Measurements from ENCODE around the gene AFAP1L2. TPM values are rescaled to one million over a fixed set of nuclear protein-coding genes. Genes with fewer than 3 reads are reported as not detected.

The AFAP1L2 gene
- total and polyA plus RNA-seq, 2 donors (not counting 1 experiment from before 2014, with no cell fraction given): 4.7 to 4.9 TPM

DNA sequence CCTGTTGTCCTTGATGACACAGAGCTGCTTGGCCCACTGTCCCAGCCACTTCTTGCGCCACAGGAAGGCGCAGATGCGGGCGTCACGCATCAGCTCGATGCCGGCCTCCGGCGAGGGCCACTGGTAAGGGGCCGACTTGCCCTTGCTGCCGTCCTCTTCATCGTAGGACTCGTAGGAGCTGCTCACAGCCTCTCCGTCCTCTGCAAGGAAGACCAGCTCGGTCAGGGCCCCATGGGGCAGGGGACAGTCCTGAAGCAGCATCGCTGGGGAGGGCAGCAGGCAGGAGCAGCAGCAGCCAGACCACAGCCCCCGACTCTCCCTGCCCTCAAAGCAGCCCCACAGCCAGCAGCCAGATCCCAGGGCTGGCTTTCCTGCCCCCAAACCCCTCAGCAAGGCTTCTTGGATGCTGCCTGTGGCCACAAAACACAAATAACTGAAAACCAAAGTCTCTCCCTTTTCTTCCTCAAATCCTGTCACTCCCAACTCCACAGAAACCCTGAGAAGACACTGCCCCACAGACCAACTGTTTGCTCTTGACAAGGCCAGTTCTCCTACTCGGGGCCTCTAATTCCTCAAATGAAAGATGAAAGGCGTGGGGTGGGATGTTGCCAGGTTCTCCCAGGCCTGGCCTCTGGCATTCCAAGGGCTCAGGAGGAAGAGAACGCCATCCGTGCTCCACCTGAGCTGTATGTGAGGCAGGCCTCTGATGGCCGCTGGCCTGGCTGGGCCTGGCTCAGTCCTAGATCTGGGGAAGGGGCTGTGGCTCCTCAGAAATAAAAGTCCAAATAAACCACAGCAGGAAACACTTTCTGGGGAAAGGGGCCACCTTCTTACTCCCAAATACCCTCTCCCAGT, 88.5 kb downstream of the AFAP1L2 start:
- Mint-ChIP-seq H3K27ac (no peak overlapping the region), H3K9me3 (ENCODE audit: insufficient read depth) (no peaks in the 10 kb centered on the region), H3K4me1 (no peaks in the 10 kb centered on the region), H3K27me3 (peaks cover 10% of the 10 kb centered on the region), H3K4me3 (no peak overlapping the region)
- POLR2A ChIA-PET: no interaction called here
- no peak overlapping the region for H3K27ac ChIP-seq (ENCODE audit: low read length in 2 of 2)
- H4K20me1 ChIP-seq (ENCODE audit: control insufficient read depth, insufficient read depth, low read length, poor library complexity, severe bottlenecking): no peaks in the 10 kb centered on the region
- CTCF ChIA-PET: interaction anchor here (0.9 to 1.0 kb wide), 2 partner anchors 12 kb away, joined by 3 to 4 read pairs; no protein-coding TSS in a partner anchor
- no peak for TF ChIP-seq EZH2 (IDR thresholded peaks at IDR 0.05; ENCODE audit: borderline replicate concordance, insufficient read depth, low read depth, low read length, poor library complexity, severe bottlenecking)
- TF ChIP-seq, protein P1, sequence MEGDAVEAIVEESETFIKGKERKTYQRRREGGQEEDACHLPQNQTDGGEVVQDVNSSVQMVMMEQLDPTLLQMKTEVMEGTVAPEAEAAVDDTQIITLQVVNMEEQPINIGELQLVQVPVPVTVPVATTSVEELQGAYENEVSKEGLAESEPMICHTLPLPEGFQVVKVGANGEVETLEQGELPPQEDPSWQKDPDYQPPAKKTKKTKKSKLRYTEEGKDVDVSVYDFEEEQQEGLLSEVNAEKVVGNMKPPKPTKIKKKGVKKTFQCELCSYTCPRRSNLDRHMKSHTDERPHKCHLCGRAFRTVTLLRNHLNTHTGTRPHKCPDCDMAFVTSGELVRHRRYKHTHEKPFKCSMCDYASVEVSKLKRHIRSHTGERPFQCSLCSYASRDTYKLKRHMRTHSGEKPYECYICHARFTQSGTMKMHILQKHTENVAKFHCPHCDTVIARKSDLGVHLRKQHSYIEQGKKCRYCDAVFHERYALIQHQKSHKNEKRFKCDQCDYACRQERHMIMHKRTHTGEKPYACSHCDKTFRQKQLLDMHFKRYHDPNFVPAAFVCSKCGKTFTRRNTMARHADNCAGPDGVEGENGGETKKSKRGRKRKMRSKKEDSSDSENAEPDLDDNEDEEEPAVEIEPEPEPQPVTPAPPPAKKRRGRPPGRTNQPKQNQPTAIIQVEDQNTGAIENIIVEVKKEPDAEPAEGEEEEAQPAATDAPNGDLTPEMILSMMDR (IDR thresholded peaks at IDR 0.05): no peak
- ATAC-seq (ENCODE audit: low read depth) (no peak), DNase-seq (no peak)
- H3K79me2 ChIP-seq (ENCODE audit: control insufficient read depth, insufficient read depth, low read length): no peaks in the 10 kb centered on the region
- H3K36me3 ChIP-seq (replicated peaks in 1 of 2; ENCODE audit: control extremely low read depth in 1 of 2, control insufficient read depth in 1 of 2, extremely low read depth in 1 of 2, insufficient read depth in 2 of 2, low read length in 1 of 2): no peaks in the 10 kb centered on the region
- H3K4me3 ChIP-seq (ENCODE audit: control extremely low read depth in 1 of 5, extremely low read depth in 1 of 5, insufficient read depth in 1 of 5, low read depth in 2 of 5, low read length in 4 of 5): no peak overlapping the region
- H2AFZ ChIP-seq (ENCODE audit: insufficient read depth, low read depth, low read length, poor library complexity, severe bottlenecking): no peak overlapping the region
- intact Hi-C loops (cut with micrococcal nuclease): no loop called here
- H3K4me2 ChIP-seq (replicated peaks; ENCODE audit: low read depth, low read length, poor library complexity, severe bottlenecking): no peak overlapping the region
- H3K9me3 ChIP-seq (ENCODE audit: control extremely low read depth in 1 of 3, control insufficient read depth in 2 of 3, insufficient read depth in 1 of 3, low read length in 2 of 3): no peaks in the 10 kb centered on the region
- WGBS (ENCODE audit: insufficient coverage): 91% methylated on average over 21 of the region's 22 CpGs
- H3K4me1 ChIP-seq (ENCODE audit: control insufficient read depth in 2 of 2, insufficient read depth in 2 of 2, low read length in 2 of 2): no peaks in the 10 kb centered on the region
- H3K9ac ChIP-seq (ENCODE audit: low read length): no peak overlapping the region
- H3K27me3 ChIP-seq (replicated peaks in 1 of 4; ENCODE audit: control extremely low read depth in 1 of 4, control insufficient read depth in 3 of 4, insufficient read depth in 4 of 4, low read length in 3 of 4): no peaks in the 10 kb centered on the region

DNA sequence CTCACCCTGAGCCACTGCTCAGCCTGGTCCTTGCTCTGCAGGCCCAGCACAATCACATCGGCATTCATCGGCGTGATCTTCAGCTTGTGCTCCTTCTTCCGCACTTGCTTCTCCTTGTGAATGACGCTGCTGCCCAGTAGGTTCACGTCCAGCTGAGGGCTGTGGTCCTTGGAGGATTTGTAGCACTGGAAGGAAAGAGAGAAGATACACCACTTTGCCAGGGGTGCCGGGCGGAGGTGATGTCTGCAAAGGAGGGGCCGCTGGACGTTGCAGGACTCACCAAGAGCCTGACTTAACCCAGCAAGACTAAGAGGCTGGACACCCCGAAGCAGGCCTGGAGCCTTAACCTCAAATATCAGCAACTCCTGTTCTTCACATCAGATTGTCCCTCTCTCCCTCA, 90.4 kb downstream of the AFAP1L2 start:
- WGBS (ENCODE audit: insufficient coverage): 89% methylated on average over 11 of the region's 11 CpGs
- Mint-ChIP-seq H3K4me1 (no peaks in the 10 kb centered on the region), H3K9me3 (ENCODE audit: insufficient read depth) (no peaks in the 10 kb centered on the region), H3K4me3 (no peak overlapping the region), H3K27ac (no peak overlapping the region), H3K27me3 (peaks cover 10% of the 10 kb centered on the region)
- no peaks in the 10 kb centered on the region for H3K4me1 ChIP-seq (ENCODE audit: control insufficient read depth in 2 of 2, insufficient read depth in 2 of 2, low read length in 2 of 2)
- no peaks in the 10 kb centered on the region for H3K27me3 ChIP-seq (replicated peaks in 1 of 4; ENCODE audit: control extremely low read depth in 1 of 4, control insufficient read depth in 3 of 4, insufficient read depth in 4 of 4, low read length in 3 of 4)
- no peak overlapping the region for H3K4me3 ChIP-seq (ENCODE audit: control extremely low read depth in 1 of 5, extremely low read depth in 1 of 5, insufficient read depth in 1 of 5, low read depth in 2 of 5, low read length in 4 of 5)
- no peak overlapping the region for H3K9ac ChIP-seq (ENCODE audit: low read length)
- no peaks in the 10 kb centered on the region for H3K36me3 ChIP-seq (replicated peaks in 1 of 2; ENCODE audit: control extremely low read depth in 1 of 2, control insufficient read depth in 1 of 2, extremely low read depth in 1 of 2, insufficient read depth in 2 of 2, low read length in 1 of 2)
- no peak for DNase-seq
- POLR2A ChIA-PET: no interaction called here
- no peak for TF ChIP-seq EZH2 (IDR thresholded peaks at IDR 0.05; ENCODE audit: borderline replicate concordance, insufficient read depth, low read depth, low read length, poor library complexity, severe bottlenecking)
- no peaks in the 10 kb centered on the region for H3K79me2 ChIP-seq (ENCODE audit: control insufficient read depth, insufficient read depth, low read length)
- no peak for ATAC-seq (ENCODE audit: low read depth)
- H2AFZ ChIP-seq (ENCODE audit: insufficient read depth, low read depth, low read length, poor library complexity, severe bottlenecking): no peak overlapping the region
- CTCF ChIA-PET: no interaction called here
- intact Hi-C loops (cut with micrococcal nuclease): no loop called here
- no peak overlapping the region for H3K27ac ChIP-seq (ENCODE audit: low read length in 2 of 2)
- no peak overlapping the region for H3K4me2 ChIP-seq (replicated peaks; ENCODE audit: low read depth, low read length, poor library complexity, severe bottlenecking)
- H3K9me3 ChIP-seq (ENCODE audit: control extremely low read depth in 1 of 3, control insufficient read depth in 2 of 3, insufficient read depth in 1 of 3, low read length in 2 of 3): no peaks in the 10 kb centered on the region
- H4K20me1 ChIP-seq (ENCODE audit: control insufficient read depth, insufficient read depth, low read length, poor library complexity, severe bottlenecking): no peaks in the 10 kb centered on the region
